OCI-LY7 (cell line): ENCODE data around the gene FKBP10.

Experiments
- EZH2phosphoT487 ChIP-seq: fragments of 200-600 bp; sonication (generic); IDR thresholded peaks from 2 replicates; pipeline ENCODE4 v1.6.1; 2018; ENCODE audit warnings: low read depth, borderline replicate concordance, mild to moderate bottlenecking, mixed run types, antibody characterized with exemption, low read length, moderate library complexity, mixed read lengths
- TF ChIP-seq, protein P1 (sequence below): fragments of 200-600 bp; sonication (generic); conservative IDR thresholded peaks from 2 replicates; pipeline ENCODE4 v1.5.1; 2014; ENCODE audit warnings: mild to moderate bottlenecking, antibody characterized with exemption, low read length, moderate library complexity, mixed read lengths

DNA sequence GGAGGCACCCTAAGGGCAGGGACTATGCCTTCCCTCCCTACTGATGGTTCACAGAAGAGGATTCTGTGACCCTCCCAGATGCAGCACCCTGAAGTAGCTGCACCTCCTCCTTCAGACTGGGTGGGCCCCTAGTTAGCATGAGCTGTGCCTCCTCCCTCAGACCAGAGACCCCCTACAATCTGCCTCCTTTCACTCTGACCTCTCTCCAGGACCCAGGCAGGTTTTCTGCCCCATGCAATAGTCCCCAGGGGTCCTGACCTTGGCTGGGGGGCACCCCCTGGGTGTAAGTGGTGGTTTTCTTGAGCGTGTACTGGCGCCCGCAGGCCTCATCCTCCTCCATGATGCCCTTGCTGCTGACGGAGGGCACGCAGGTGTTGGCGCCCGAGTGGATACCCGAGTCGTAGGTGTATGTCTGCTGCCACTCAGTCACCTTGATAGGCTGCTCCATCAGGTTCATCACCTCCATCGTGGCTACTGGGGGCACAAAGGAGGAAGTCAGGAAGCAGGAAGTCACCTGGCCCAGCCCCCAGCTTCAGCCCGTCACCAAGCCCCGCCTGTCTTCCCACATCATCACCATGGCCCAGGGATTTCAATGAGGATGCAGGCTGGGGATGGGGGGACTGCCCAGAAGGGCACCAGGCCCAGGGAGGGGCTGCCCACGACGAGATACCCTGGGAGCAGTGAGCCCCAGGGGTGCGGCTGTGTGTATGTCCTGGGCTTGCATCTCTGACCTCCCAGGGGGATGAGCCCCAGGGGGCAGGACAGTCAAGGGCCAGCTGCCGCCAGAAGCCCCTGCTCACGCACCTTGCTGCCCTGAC is 41.2 kb upstream of the FKBP10 start:
- TF ChIP-seq, protein P1, sequence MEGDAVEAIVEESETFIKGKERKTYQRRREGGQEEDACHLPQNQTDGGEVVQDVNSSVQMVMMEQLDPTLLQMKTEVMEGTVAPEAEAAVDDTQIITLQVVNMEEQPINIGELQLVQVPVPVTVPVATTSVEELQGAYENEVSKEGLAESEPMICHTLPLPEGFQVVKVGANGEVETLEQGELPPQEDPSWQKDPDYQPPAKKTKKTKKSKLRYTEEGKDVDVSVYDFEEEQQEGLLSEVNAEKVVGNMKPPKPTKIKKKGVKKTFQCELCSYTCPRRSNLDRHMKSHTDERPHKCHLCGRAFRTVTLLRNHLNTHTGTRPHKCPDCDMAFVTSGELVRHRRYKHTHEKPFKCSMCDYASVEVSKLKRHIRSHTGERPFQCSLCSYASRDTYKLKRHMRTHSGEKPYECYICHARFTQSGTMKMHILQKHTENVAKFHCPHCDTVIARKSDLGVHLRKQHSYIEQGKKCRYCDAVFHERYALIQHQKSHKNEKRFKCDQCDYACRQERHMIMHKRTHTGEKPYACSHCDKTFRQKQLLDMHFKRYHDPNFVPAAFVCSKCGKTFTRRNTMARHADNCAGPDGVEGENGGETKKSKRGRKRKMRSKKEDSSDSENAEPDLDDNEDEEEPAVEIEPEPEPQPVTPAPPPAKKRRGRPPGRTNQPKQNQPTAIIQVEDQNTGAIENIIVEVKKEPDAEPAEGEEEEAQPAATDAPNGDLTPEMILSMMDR = no peak
- TF ChIP-seq EZH2phosphoT487 = no peak
